MM.1S (cell line): ENCODE results near the gene MAP3K8.

ENCODE experiments used
- CTCF ChIP-seq: fragments of 300-600 bp; sonication (generic); IDR thresholded peaks from 2 replicates; pipeline ENCODE4 v1.5.1; 2016; ENCODE audit warnings: antibody characterized with exemption, low read length, mixed read lengths
- EZH2 ChIP-seq: fragments of 300-600 bp; sonication (generic); optimal IDR thresholded peaks from 2 replicates; pipeline ENCODE3; 2017; ENCODE audit warnings: low read depth, mild to moderate bottlenecking, antibody characterized with exemption, low read length, mixed read lengths

GRCh38 chr10:30448092-30448491, 14.1 kb downstream of the MAP3K8 start:
- TF ChIP-seq EZH2 (no peak), CTCF (no peak)
